GM23248 (cell line): Measurements from ENCODE around the gene NEU4.

Source experiments
- EZH2 ChIP-seq: fragments of 200-600 bp; sonication (generic); IDR thresholded peaks from 2 replicates; pipeline ENCODE4 v1.6.1; 2018; ENCODE audit warnings: antibody characterized with exemption, mild to moderate bottlenecking; ENCODE audit not compliant: insufficient read depth, poor library complexity, severe bottlenecking
- EZH2phosphoT487 ChIP-seq: fragments of 200-600 bp; sonication (generic); IDR thresholded peaks from 2 replicates; pipeline ENCODE4 v1.6.1; 2018; ENCODE audit warnings: antibody characterized with exemption, moderate library complexity, mild to moderate bottlenecking, low read depth; ENCODE audit not compliant: insufficient read depth

DNA sequence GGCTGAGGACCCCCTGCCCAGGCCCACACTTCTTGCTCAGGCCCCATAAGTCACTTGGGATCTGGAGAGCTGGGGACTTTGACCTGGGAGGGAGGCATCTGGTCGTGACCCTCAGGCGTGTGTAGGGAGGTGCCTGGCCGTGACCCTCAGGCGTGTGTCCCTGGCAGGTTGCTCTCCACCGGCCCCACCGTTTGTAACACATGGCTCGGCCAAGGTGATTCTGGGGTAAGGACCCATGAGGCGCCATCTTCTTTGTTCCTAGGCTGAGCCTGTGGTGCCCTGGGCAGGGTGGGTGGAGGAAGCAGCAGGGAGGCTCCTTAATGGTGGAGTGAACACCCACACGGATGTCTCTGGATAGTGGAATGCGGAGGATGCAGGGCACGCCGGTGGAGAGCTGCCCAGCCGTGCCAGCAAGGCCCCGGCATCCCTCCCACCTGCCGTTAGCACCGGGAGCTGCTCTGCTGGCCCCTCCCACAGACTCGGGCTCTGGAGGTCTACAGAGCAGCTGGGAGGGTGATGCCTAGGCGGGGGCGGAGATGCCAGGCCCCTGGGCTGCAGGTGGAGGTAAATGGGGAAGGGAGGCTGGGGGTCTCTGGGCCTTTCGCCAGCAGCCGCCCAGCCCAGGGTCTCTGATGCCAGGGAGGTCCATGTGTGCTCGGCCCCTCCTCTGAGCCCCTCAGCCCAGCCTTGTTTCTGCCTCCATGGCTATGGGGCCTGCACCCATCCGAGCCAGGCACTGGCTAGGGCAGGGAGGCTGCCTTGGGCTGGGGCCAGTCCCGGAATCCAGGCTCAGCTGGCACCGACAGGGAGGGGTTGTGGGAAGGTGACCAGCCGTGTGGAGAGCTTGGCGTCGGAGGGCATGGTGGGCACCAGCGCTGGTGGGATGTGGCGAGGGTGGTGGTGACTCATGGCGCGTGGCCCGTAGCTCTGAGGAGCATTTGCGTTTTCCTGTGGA is 33.5 kb upstream of the NEU4 start:
- TF ChIP-seq EZH2 (no peak), EZH2phosphoT487 (no peak)
